Loucy (cell line): ENCODE measurements around the gene COQ8B.

Experiments used
- H2AFZ ChIP-seq: fragments of 200-600 bp; sonication (generic); 2 replicates; pipeline ENCODE4 v1.6.0; 2016; ENCODE audit warnings: antibody characterized with exemption, mild to moderate bottlenecking, low read length, moderate library complexity
- H3F3A ChIP-seq: fragments of 200-600 bp; 2 replicates; pipeline ENCODE4 v1.6.0; 2016; ENCODE audit warnings: antibody characterized with exemption, low read depth, mild to moderate bottlenecking
- H3K27me3 ChIP-seq: fragments of 200-600 bp; sonication (generic); 2 replicates; pipeline ENCODE4 v1.6.1; 2014; ENCODE audit warnings: low read length, mild to moderate bottlenecking; ENCODE audit not compliant: insufficient read depth, poor library complexity, severe bottlenecking
- H3K36me3 ChIP-seq: fragments of 200-600 bp; sonication (generic); 2 replicates; pipeline ENCODE4 v1.6.1; 2016; ENCODE audit warnings: low read length; ENCODE audit not compliant: insufficient read depth
- H3K4me1 ChIP-seq: fragments of 200-600 bp; sonication (generic); 2 replicates; pipeline ENCODE4 v1.5.1; 2014; ENCODE audit warnings: low read length, mild to moderate bottlenecking; ENCODE audit not compliant: insufficient read depth, poor library complexity, severe bottlenecking
- H3K4me2 ChIP-seq: fragments of 200-600 bp; sonication (generic); 2 replicates; pipeline ENCODE4 v1.6.0; 2014; ENCODE audit warnings: antibody characterized with exemption, low read length, low read depth, mild to moderate bottlenecking; ENCODE audit not compliant: poor library complexity, severe bottlenecking
- H3K4me3 ChIP-seq: fragments of 200-600 bp; sonication (generic); 2 replicates; pipeline ENCODE4 v1.5.1; 2014; ENCODE audit warnings: low read length, mild to moderate bottlenecking, mixed read lengths; ENCODE audit not compliant: poor library complexity, severe bottlenecking
- H3K79me2 ChIP-seq: fragments of 200-600 bp; sonication (generic); 2 replicates; pipeline ENCODE4 v1.6.1; 2014; ENCODE audit warnings: low read length; ENCODE audit not compliant: insufficient read depth
- H3K9ac ChIP-seq: fragments of 200-600 bp; sonication (generic); 2 replicates; pipeline ENCODE4 v1.6.0; 2014; ENCODE audit warnings: mild to moderate bottlenecking, low read depth, low read length, moderate library complexity; ENCODE audit not compliant: poor library complexity, severe bottlenecking
- H3K9me2 ChIP-seq: fragments of 200-600 bp; sonication (generic); replicated peaks from 2 replicates; pipeline ENCODE4 v1.6.1; 2016; ENCODE audit warnings: low read depth, low read length, mixed read lengths
- H3K9me3 ChIP-seq: fragments of 200-600 bp; sonication (generic); 2 replicates; pipeline ENCODE4 v1.6.1; 2014; ENCODE audit warnings: mild to moderate bottlenecking, antibody characterized with exemption, low read length, low read depth; ENCODE audit not compliant: insufficient read depth
- H4K20me1 ChIP-seq: fragments of 200-600 bp; sonication (generic); 2 replicates; pipeline ENCODE4 v1.6.0; 2014; ENCODE audit warnings: antibody characterized with exemption, low read length, mild to moderate bottlenecking; ENCODE audit not compliant: insufficient read depth, poor library complexity, severe bottlenecking
- EZH2phosphoT487 ChIP-seq: fragments of 200-600 bp; IDR thresholded peaks from 2 replicates; pipeline ENCODE4 v1.6.1; 2018; ENCODE audit warnings: antibody characterized with exemption, mild to moderate bottlenecking, moderate library complexity, borderline replicate concordance
- TF ChIP-seq, protein P1 (sequence below): fragments of 200-600 bp; sonication (generic); conservative IDR thresholded peaks from 2 replicates; pipeline ENCODE4 v1.5.1; 2014; ENCODE audit warnings: mild to moderate bottlenecking, antibody characterized with exemption, low read length

The COQ8B gene

DNA sequence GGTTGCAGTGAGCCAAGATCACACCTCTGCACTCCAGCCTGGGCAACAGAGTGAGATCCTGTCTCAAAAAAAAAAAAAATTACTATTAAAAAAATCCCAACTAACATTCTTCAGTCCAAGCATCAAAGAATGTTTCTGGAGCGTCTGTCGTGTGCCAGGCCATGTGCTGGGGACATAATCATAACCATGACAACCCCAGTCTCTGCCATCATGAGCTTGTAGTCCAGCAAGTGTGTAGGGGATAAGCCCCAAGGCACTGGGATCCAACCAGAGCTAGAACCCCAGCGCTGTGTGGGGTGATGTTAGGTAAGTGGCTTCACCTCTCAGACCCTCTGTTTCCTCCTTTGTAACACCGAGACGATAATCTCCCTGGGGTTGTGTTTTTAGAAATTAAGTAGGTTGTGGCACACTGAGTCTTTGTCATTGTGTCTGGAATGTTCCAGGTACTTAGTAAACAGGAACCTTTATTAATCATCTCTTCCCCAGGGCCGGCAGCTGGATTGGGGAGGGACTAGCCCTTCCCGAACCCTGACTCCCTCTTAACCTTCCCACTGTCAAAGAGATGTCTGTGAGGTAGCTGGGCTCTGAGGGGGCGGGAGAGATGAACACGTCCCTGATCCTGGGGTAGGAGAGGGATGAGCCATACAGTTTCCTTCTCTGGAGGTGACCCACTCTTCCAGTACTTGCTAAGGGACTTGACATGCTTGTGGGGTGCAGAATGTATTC is 5.4 kb upstream of the COQ8B start:
- Histone ChIP-seq H2AFZ (no peak overlapping the region), H3K9ac (no peak overlapping the region), H3K27me3 (no peaks in the 10 kb centered on the region), H3K9me3 (no peaks in the 10 kb centered on the region), H3K79me2 (peaks cover 15% of the 10 kb centered on the region), H3K9me2 (no peaks in the 10 kb centered on the region), H3K4me2 (no peak overlapping the region), H3K4me3 (no peak overlapping the region), H3K4me1 (peaks cover 21% of the 10 kb centered on the region), H3F3A (no peaks in the 10 kb centered on the region), H4K20me1 (no peaks in the 10 kb centered on the region), H3K36me3 (no peaks in the 10 kb centered on the region)
- TF ChIP-seq, protein P1, sequence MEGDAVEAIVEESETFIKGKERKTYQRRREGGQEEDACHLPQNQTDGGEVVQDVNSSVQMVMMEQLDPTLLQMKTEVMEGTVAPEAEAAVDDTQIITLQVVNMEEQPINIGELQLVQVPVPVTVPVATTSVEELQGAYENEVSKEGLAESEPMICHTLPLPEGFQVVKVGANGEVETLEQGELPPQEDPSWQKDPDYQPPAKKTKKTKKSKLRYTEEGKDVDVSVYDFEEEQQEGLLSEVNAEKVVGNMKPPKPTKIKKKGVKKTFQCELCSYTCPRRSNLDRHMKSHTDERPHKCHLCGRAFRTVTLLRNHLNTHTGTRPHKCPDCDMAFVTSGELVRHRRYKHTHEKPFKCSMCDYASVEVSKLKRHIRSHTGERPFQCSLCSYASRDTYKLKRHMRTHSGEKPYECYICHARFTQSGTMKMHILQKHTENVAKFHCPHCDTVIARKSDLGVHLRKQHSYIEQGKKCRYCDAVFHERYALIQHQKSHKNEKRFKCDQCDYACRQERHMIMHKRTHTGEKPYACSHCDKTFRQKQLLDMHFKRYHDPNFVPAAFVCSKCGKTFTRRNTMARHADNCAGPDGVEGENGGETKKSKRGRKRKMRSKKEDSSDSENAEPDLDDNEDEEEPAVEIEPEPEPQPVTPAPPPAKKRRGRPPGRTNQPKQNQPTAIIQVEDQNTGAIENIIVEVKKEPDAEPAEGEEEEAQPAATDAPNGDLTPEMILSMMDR, result no peak
- no peak for TF ChIP-seq EZH2phosphoT487

DNA sequence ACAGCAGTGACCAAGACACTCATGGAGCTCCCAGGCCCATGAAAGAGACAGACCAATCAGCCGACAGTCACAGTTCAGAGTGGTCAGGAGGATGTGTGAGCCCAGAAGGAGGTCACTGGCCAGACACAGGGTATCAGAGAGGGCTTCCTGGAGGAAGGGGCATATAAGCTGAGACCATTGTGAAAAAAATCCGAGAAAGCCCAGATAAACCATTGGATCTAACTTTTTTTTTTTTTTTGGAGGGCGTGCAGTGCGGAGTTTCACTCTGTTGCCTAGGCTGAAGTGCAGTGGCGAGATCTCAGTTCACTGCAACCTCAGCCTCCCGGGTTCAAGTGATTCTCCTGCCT is 4.4 kb upstream of the COQ8B start:
- Histone ChIP-seq H3K4me3 (no peak overlapping the region), H3K4me2 (no peak overlapping the region), H3K9me3 (no peaks in the 10 kb centered on the region), H2AFZ (no peak overlapping the region), H3F3A (no peaks in the 10 kb centered on the region), H3K4me1 (peaks cover 26% of the 10 kb centered on the region), H3K79me2 (peaks cover 15% of the 10 kb centered on the region), H3K9ac (no peak overlapping the region), H3K9me2 (no peaks in the 10 kb centered on the region), H4K20me1 (no peaks in the 10 kb centered on the region), H3K36me3 (no peaks in the 10 kb centered on the region), H3K27me3 (no peaks in the 10 kb centered on the region)
- TF ChIP-seq, protein P1, result no peak
- no peak for TF ChIP-seq EZH2phosphoT487

DNA sequence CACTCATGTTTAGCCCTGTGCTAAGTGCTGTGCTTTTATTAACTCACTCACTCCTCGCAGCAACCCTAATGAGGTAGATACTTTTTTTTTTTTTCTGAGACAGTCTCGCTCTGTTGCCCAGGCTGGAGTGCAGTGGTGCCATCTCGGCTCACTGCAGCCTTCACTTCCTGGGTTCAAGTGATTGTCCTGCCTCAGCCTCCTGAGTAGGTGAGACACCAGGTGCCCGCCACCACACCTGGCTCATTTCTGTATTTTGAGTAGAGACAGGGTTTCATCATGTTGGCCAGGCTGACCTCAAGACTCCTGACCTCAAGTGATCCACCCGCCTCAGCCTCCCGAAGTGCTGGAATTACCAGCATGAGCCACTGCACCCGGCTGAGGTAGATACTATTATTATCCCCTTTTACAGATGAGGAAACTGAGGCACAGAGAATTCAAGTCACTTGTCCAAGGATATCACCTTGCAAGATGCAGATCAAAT is 2.8 kb upstream of the COQ8B start:
- H3K4me2 ChIP-seq, result peak overlapping the region; percentile 96
- peaks cover 37% of the 10 kb centered on the region for H3K4me1 ChIP-seq
- H3K79me2 ChIP-seq, result peaks cover 16% of the 10 kb centered on the region
- H3K27me3 ChIP-seq, result no peaks in the 10 kb centered on the region
- H3F3A ChIP-seq, result no peaks in the 10 kb centered on the region
- no peaks in the 10 kb centered on the region for H3K36me3 ChIP-seq
- no peaks in the 10 kb centered on the region for H3K9me2 ChIP-seq
- TF ChIP-seq, protein P1, result no peak
- TF ChIP-seq EZH2phosphoT487, result no peak
- H3K4me3 ChIP-seq, result peak overlapping the region; percentile 95
- H4K20me1 ChIP-seq, result no peaks in the 10 kb centered on the region
- H3K9me3 ChIP-seq, result no peaks in the 10 kb centered on the region
- H3K9ac ChIP-seq, result peak overlapping the region; percentile 86
- H2AFZ ChIP-seq, result no peak overlapping the region
